Fibroblast of villous mesenchyme (primary cell): ENCODE data around the gene KLK1. TPM values are rescaled to one million over a fixed set of nuclear protein-coding genes. Genes with fewer than 3 reads are reported as not detected.

Experiments
- DNase-seq: peaks from one replicate; pipeline ENCODE4 v3.0.0-alpha.2; 2010; ENCODE audit warnings: low read depth
- H3K4me3 ChIP-seq: 2 replicates; pipeline ENCODE4 v1.5.1; 2011; ENCODE audit warnings: low read depth, mild to moderate bottlenecking, low read length
- total RNA-seq: library from RNA; depleted of rRNA; stranded (reverse); fragments of >200 nt; gene quantifications from 2 replicates; pipeline ENCODE4 v1.2.3, GENCODE V29; 2012
- TF ChIP-seq, protein P1 (sequence below): IDR thresholded peaks from 2 replicates; pipeline ENCODE4 v1.5.1; 2012; ENCODE audit warnings: low read depth, mild to moderate bottlenecking, low read length; ENCODE audit not compliant: insufficient read depth

The KLK1 gene
- total RNA-seq, 1 donor, result not detected

GRCh38 chr19:50797429-50797780 lies 26.2 kb downstream of the KLK1 start:
- no peak overlapping the region for H3K4me3 ChIP-seq
- TF ChIP-seq, protein P1, sequence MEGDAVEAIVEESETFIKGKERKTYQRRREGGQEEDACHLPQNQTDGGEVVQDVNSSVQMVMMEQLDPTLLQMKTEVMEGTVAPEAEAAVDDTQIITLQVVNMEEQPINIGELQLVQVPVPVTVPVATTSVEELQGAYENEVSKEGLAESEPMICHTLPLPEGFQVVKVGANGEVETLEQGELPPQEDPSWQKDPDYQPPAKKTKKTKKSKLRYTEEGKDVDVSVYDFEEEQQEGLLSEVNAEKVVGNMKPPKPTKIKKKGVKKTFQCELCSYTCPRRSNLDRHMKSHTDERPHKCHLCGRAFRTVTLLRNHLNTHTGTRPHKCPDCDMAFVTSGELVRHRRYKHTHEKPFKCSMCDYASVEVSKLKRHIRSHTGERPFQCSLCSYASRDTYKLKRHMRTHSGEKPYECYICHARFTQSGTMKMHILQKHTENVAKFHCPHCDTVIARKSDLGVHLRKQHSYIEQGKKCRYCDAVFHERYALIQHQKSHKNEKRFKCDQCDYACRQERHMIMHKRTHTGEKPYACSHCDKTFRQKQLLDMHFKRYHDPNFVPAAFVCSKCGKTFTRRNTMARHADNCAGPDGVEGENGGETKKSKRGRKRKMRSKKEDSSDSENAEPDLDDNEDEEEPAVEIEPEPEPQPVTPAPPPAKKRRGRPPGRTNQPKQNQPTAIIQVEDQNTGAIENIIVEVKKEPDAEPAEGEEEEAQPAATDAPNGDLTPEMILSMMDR, result no peak
- no peak for DNase-seq

DNA sequence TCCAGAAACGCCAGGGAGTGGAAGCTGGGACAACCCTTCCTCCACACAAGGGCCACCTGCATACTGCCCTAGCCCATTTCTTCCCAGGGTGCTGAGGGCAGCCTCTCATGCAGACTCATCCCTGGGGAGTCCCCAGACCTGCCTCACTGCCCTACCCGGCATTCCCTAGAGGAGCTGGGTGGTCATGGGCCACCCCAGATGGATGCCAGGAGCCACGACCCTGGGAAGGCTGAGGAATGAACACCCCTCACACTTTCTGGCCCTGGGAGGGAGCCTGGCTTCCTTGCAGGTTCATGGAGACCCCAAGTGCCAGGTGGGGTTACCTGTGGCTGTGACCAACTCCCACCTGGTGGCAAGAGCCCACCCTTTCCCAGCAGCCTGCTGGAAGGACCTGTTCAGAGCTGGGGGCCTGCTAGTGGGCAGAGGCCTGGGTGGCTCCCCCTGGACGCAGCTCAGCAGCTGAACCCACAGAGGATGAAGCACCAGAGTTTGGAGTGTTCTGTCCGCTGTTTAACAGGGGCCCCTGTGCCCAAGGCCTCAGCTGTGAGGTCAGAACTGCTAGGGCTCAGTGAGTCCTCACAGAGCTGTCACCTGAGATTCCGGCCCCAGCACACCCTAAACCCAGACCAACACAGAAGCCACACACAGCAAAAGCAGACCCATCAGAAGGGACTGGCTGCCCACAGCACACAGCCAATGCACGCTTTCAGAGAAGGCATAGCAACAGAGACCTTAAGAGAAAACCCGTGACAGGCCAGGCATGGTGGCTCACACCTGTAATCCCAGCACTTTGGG lies 26.8 kb downstream of the KLK1 start:
- H3K4me3 ChIP-seq, result no peak overlapping the region
- no peak for DNase-seq
- TF ChIP-seq, protein P1, result no peak

GRCh38 chr19:50796128-50796633 lies 27.4 kb downstream of the KLK1 start:
- no peak overlapping the region for H3K4me3 ChIP-seq
- TF ChIP-seq, protein P1, result no peak
- DNase-seq, result no peak

DNA sequence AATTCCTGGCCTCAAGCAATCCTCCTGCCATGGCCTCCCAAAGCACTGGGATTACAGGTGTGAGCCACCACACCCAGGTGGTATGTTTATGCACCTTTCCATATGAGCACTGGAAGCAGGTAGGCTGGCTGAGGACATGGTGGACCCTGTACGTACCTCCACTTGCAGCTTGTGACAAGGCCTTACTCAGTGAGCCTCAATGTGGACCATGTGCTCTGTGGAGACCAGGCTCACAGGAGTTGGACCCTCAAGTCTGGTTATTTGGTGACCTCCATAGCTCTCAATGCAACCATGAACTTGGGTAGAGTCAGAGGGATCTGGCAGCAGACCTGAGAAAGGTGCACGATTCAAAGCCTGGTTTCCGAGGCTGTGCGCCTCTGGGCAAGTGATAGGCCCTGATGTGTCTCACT lies 27.9 kb downstream of the KLK1 start:
- TF ChIP-seq, protein P1, result no peak
- H3K4me3 ChIP-seq, result no peak overlapping the region
- DNase-seq, result no peak

DNA sequence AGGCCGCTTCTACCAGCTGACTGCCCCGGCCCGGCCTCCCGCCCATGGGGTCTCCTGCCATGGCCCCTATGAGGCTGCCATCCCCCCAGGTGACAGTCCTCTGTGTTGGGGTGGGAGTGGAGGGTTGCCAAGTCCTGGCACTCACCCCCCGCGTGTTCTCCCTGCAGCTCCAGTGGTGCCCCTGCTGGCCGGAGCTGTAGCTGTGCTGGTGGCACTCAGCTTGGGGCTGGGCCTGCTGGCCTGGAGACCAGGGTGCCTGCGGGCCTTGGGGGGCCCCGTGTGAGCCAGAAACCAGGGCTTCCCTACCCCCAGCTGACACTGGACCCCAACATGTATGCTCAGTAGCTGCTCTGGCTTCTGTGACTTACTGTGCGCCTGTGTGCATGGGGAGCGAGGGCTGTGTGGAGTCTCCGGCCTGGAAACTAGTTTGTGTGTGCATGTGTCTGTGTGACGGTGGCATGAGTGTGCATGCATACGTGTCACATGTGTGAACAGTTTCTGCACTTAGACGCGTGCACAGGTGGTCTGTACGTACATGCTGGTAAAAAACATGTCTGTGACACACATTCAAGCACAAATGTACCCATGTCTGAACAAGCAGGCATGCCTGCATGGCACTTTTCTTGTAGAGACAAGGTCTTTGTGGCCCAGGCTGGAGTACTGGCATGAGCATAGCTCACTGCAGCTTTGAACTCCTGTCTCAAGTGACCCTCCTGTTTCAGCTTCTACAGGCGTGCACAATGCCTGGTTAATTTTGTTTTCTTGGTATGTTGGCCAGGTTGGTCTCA lies 28.5 kb downstream of the KLK1 start:
- TF ChIP-seq, protein P1, result no peak
- DNase-seq, result no peak
- H3K4me3 ChIP-seq, result no peak overlapping the region

DNA sequence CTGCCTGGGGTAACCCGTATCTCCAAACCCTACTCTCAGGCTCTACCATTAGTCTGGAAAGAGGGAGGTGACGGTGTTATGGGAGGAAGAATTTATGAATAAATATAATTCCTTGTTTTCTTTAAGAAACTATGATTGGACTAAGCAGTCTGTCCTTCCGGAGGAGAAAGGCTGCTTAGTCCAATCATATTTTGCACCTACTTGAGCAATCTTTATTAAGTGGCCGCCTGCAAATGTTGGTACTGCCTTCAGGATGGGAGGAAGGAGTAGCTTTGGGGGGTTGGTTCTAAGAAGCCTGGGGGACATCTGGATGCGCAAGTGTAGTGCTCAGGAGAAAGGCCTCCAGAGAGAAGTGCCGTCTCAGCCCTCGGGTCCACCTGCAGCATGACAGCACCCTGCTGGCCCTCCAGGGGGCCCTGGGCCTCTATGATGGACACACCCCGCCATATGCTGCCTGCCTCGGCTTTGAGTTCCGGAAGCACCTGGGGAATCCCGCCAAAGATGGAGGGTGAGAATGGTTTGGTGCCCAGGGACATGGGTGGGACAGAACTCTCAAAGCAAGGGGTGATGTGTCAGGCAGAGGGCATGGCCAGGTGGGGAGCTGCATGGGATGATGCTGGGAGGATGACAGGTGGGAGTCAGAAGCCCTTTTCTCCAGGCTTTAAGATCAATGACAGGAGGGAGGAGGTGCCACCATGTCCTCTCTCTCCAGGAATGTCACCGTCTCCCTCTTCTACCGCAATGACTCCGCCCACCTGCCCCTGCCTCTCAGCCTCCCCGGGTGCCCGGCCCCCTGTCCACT lies 29.3 kb downstream of the KLK1 start:
- TF ChIP-seq, protein P1, result no peak
- H3K4me3 ChIP-seq, result no peak overlapping the region
- no peak for DNase-seq
